Inflammatory macrophage (primary cell): ENCODE results near the gene USP6.
A peak's percentile ranks its signal among the peaks of the same experiment; 100 is the strongest.
"Not testable (repeated sequence)": the region's sequence is repeated elsewhere in the genome, so short reads cannot be mapped to it uniquely, and the experiment has no call there.

Experiments
- DNase-seq, 2 donors: peaks; one replicate each; pipeline ENCODE4 v3.0.0-alpha.2; 2020 to 2022
- total RNA-seq, 18 experiments: gene quantifications; one replicate each; lab custom pipeline; 2026; ENCODE audit warnings: mixed read lengths in 6 of 18, inconsistent platforms in 2 of 18; lab: John Stamatoyannopoulos, UW

USP6 gene
- 0 to 0.49 (median 0.21) reads per million in 18 experiments for total RNA-seq

DNA sequence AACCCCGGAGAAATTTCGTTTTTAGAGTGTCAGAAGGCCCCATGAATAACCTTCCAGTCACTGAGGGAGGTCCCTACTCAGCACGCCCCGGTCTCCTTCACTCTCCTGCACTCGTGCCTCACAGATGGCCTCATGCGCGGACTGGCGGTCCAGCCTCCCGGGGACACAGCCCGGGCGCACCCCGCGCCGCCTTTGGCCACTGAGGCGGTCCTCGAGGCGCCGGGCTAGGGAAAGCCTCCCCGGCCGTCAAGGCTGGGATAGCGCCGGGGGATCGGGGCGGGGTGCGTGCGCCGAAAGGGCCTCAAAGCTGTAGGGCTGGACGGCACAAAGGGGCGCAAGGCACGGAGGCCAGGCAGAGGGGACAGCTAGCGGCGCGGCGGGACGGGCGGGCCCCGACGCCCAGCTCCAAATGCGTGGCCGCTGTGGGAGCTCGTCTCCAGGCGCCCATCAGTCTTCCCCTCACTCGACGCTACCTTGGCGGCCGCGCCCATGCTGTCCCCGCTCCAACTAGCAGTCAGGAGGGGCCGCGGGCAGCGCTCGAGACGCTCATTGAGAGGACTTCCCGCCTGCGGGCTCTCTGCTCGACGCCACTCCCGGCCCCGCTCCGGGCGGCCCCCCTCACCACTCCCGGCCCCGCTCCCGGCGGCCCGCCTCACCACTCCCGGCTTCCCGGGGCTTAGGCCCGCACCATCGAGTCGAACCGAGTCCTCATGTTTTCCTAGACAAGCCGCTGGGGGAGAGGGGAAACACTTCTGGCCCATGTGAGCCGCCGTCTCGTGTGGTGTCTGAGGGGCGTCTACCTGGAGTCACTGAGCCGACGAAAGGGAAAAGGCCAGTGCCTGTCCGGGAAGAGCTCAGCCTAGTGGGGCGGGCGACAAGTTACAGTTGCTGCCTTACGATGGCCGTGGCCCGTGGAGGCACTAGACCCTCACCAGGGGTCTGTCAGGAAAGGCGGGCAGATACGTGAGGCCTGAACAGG lies at the start of gene USP6:
TSS of gene USP6 (plus strand) at position 360 of the 979 bp plus-strand sequence. CDS start 14,336 bp downstream, outside the sequence.
- DNase-seq: no peak

DNA sequence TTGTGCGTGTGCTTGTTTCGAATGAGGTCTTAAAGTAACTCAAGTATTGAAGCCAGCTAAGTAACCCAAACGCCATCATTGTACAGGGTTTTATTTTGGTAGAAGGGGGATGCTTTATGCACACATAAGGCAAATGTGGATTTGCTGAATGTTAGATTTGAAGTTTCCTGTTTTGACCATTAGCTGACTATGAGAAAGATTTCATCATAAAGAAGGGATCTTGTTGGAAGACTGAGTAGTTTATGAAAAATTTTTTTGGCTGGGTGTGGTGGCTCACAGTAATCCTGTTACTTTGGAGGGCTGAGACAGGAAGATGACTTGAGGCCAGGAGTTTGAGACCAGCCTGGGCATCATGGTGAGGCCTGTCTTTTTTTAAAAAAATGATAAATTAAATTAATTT lies 47.6 kb upstream of the USP6 start:
- DNase-seq: no peak

DNA sequence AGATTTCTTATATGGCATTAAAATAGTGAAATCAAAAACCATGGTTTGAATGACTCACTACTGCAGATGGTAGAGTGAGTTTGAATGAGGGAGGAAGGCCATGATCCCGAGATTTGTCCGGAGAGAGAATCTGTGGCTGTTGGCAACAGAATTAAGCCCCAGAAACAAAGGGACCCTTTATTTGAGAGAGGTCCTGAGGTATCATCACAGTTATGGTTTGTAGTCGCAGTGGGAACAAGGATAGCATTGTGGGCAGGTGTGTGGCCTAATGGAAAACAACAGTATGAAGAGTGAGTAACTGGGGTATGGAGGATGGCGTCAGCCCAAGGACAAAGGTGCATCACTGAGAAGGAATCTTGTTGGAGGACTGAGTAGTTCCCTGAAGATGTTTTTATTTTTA lies 46.1 kb upstream of the USP6 start:
- DNase-seq: no peak

DNA sequence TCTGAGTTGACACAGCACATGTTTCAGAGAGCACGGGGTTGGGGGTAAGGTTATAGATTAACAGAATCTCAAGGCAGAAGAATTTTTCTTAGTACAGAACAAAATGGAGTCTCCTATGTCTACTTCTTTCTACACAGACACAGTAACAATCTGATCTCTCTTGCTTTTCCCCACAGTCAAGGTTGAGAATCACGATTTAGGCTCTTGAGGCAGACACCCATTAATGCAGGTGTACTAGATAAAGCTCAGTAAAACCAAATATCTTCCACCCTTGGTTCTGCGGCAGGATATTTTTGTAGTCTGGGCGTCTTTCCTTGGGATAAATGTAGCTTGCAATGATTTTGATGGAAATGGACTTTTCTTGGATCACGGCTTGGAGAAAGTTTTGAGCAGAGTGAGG lies 40.4 kb upstream of the USP6 start:
- not testable (repeated sequence) for DNase-seq

DNA sequence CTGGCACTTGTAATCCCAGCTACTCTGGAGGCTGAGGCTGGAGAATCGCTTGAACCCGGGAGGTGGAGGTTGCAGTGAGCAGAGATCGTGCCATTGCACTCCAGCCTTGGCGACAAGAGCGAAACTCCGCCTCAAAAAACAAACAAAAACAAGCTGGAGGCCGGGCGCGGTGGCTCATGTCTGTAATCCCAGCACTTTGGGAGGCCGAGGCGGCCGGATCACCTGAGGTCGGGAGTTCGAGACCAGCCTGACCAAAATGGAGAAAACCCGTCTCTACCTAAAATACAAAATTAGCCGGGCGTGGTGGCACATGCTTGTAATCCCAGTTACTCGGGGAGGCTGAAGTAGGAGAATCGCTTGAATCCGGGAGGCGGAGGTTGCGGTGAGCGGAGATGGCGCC lies 38.6 kb upstream of the USP6 start:
- DNase-seq: not testable (repeated sequence)

DNA sequence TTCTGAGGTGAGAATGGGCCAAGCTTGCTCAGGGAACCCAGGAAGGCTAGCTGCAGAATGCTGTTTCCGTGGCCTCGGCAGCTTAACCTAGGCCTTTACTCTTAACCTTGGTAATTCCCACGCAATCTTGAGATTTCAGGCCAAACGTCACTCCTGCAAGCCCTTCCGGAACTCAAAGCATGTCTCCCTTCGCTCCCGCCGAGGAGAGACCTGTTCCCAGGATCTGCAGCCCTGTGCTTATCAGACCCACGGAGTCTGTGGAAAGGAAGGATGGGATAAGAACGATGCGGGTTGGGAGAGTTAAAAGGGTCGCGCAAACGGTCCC lies 38.1 kb upstream of the USP6 start:
- DNase-seq: no peak

DNA sequence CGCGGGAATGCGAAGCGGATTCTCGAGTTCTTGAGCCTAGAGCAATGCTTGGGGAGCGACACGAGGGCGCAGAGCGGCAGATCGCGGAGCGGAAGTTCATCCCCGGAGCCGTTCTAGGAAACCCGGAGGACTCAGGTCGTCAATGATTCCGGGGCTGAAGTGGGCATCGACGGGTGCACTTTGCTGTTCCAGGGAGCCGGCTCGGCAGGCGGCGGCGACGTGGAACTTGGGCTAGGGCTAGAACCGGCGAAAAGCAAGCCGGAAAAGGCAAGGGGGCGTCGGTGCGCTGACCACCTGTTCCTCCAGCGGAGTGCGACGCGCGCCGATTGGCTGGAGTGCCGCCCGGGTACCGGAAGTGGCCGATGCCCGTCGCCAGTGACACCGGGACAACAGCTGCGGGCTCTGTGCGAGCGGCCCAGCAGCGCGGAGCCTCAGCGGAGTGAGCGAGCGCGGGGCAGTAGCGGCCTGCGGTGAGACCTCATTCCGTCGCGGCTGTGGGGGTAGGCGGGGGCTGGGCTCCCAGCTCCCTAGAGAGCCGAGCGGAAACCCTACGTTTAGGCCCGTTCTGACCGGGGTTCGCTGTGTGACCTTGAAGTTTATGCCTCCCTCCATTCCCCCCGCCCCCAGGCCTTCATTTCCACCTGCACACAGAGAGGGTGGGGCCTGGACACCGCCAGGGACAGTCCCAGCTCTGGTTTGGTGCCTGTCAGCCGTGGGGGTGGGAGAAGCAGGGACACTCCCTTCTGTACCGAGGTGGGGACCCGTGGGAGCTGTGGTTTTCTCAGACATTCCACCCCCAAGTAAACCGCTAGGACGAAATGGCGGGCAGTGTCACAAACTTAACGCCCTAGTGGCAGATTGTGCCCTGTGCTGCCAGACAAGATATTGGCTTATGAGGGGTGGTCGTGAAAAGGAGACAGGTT lies 37.5 kb upstream of the USP6 start, which contains the start of gene ZFP3:
TSS of gene ZFP3 (plus strand) at position 362 of the 923 bp plus-strand sequence. CDS start 13,038 bp downstream, outside the sequence.
- DNase-seq: peak; percentile 80 to 88

DNA sequence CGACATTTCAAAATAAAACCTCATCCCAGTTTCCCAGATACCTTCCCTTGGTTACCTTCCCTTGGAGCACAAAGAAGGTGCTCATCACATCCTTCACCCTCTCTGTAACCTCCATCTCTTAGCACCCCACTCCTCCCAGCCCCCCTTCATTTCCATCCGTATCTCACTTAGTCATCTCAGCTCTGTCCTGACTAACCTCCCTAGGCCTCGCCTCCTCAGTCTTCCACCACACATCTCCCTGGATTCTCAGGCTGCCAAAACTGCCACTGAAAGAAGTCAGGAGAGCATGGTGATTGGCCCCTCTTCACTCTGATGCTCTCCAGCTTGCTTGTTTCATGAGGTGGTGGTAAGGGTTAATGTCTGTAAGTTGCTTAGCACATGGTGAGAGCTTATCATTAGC lies 35.2 kb upstream of the USP6 start:
- DNase-seq: no peak

DNA sequence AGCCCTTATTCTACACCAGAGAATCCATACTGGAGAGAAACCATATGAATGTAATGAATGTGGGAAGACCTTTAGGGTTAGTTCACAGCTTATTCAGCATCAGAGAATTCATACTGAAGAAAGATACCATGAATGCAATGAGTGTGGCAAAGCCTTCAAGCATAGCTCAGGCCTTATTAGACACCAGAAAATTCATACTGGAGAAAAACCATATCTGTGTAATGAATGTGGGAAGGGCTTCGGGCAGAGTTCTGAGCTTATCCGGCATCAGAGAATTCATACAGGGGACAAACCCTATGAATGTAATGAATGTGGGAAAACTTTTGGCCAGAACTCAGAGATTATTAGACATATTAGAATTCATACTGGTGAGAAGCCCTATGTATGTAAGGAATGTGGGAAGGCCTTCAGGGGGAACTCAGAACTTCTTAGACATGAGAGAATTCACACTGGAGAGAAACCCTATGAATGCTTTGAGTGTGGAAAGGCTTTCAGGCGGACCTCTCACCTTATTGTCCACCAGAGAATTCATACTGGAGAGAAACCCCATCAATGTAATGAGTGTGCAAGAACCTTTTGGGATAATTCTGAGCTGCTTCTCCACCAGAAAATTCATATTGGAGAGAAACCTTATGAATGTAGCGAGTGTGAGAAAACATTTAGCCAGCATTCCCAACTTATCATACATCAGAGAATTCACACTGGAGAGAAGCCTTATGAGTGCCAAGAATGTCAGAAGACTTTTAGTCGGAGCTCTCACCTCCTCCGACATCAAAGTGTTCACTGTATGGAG lies 23.4 kb upstream of the USP6 start:
- no peak for DNase-seq

DNA sequence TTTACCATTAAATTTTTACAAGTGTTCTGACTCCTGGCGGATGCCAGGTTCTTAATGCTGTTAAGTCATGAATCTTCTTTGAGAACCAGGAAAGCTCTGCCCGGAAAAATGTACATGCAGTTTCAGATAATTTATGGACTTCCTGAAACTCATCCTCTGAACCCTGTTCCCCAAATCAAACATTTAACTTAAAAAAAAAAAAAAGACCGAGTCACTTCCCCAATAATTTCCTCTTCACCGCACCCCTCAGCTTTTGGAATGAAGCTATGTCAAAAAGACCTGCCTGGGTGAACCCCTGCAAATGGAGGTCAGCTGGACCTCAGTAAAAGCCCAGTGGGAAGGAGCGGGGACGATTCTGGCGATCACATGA lies 19.1 kb upstream of the USP6 start:
- peak in 1 of 2 donors; percentile 46 for DNase-seq

DNA sequence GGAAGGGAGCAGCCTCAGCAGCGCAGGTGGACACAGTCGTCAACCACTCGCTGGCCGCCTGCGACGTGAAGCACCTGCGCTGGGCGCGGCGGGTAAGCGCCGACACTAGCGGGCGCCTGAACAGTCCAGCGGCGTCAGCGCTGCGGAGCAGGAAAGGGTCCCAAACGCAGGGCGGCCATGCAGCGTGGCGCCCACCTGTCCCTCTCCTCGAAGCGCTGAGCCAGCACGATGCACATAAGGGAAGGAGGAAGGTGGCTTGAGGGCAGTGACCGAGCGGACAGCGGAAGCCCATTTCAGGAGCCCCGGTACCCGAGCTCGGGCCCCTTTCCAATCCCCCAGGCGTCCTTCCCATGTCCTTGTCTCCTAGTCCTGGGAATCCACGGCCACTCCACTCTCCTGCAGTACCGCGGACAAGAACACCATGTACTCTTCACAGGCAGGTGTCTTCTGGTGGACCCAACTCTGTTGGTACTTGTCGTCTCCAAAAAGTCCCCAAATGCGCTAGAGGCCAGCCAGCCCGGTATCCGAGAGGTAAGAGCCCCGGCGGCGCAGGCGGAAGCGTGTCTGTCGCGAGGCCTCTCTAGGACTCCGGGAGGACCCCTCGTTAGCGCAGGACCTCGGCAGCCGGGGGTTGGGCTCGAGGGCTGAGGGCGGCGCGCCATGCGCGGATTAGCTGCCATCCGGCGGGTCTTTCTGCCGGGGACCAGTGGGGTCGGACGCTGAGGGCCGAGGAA lies 18.6 kb upstream of the USP6 start:
- no peak for DNase-seq

DNA sequence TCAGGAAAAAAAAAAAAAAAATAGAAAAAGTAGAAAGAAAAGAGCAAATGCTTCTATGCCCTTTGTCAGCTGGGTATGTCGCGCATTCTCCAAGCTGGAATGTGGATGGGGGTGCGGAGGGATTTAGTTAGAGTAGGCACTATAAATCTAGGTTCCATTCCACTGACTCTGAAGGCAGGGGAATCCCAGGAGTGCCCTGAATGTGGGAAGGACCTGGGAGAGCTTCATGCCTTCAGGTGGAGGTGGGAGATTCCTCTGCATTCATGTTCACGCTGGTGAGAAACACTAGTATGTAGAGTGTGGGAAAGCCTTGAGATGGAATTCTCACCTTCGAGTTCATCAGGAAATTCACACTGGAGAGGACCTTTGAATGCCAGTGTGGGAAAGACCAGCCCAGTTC lies 16.6 kb upstream of the USP6 start:
- DNase-seq: no peak

DNA sequence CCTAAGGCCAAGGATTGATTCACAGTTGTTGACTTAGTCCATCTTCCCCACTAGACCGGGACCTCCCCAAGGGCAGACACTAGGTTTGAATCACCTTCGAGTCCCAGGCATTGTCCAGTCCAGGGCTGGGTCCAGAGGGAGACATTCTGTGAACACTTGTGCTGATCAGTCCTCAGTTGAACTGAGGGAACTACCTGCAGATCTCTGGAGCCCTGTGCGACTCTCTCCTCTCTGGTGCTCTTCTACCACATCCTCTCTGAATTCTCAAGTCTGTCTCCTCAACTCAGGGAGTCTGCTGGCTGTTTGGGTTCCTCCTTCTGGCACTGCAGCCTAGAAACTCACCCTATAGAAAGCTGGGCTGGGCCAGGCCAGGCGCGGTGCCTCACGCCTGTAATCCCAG lies 15.0 kb upstream of the USP6 start:
- DNase-seq: no peak

DNA sequence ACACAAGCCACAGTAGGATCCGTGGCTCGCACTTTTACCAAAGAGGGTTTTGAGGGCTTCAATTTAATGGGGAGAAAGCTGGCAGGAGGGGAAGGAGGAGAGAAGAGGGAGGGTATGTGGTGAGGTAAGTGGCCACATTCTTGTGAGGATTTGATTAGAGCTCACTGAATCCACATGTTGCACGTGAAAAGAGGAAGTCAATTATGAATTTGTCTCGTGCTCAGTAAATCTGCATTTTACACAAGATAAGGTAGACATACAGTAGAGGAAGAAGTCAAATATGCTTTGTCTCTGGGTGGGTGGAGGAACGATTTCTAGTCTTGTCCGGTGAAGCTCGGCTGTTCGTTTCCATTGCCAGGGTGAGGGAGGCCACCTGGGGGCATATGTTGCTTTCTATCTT lies 5.0 kb upstream of the USP6 start:
- DNase-seq: peak; percentile 18 to 47

DNA sequence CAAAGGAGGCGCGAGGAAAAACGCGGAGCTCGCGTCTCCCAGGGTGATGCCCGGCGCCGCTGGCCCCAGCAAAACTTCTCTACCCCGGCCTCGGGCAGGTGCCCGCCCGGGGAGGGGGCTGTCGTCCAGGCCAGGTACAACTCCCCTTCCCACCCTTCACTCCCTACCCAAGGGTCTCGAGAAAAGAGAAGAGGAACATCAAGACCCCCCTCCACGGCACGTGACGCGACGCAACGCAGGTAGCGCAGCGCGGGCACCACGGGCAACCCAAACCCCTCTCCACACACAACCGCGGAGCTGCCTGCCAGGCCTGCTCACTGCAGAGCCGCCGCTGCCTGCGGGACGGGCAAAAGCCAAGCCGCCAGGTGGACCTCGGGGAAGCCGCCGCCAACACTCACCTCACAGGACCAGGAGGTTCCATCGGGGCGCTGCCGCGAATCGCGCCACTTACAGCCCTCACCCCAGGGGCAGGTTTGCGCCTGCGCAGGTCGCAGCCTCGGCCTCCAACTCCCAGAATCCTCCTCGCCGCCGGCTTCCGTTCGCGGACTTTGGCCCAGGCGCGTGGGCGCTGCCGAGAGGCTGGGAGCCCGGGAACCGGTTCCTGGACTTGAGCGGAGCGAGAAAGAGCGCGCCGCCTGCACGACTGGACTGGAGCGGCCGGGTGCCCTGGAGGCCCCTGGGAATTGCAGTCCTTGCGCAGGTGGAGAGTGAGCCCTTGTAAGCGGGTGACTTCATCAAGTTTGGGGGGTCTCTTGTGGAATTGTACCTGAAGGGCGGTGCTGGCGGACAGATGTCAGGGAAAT lies 4.2 kb upstream of the USP6 start, which contains the start of gene ZNF232:
TSS of gene ZNF232 (minus strand) at position 477 of the 803 bp plus-strand sequence. CDS start at position 421, 56 bp downstream.
- DNase-seq: peak; percentile 97

DNA sequence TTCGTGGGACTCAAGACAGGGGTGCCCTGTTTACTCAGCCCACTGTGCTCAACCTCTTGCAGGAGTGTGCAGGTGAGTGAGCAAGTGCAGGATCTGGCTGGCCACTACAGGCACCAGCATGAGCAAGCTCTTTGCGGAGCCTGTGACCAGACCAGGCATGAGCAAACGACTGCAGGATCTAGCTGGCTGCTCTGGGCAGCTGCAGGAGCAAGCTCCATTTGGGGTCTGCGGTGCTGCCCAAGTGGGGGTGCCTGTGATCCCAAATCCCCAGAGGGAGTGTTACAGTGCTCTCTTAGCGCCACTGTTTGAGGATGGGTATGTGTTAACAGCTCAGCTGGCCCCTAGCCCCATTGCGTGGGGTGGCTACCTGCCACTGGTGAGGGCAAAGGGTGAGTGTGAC lies 2.4 kb downstream of the USP6 start:
- no peak for DNase-seq

DNA sequence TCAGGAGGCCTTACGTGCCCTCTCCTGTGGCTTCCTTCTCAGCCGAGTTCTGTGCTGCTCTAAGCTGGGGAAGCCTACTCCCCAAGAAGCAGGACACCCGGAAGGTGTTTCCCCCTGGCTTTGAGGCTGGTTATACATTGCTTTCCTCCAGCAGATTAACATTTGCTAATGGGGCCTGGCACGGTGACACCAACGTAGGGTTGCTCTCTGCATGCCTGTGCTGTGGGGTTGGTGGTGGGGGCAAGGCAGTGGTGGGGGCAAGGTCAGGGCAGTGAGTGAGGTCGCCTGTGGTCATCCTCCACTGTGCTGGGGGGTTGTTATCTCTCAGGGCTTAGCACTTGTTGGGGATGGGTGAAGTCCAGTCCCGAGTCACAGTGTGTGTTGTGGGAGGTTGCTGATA lies 4.2 kb downstream of the USP6 start:
- DNase-seq: no peak

DNA sequence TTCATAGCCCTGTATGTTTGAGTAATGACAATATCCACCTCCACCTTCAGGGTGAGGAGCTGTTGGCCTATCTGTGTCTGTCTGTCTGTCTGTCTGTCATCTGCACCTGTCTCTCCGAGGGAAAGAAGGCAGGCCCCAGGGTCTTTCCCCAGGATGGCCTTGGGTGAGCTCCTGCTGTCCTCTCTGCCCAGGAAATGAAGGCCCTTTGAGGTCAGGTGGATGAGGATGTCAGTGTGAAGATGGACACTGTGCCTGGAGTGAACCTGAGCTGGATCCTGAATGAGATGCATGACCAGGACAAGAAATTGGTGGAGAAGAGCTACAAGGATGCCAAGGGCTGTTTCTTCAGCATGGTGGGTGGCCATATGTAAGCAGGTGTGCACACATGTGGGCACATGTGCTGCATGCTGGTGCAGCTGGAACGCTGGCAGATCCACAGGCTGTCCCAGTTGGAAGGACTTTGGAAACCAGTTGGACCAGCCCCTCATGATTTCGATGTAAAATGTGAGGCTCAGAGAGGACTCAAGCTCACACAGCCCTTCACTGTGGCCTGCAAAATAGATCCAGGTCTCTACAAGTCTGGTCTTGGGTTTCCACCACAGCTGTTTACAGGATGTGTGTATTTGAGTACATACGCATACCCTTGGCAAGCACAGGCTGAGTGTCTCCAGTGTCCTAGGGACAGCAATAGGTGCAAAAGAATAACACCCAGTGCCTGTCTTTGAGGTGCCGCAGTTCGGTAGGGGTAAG lies 4.8 kb downstream of the USP6 start:
- not testable (repeated sequence) for DNase-seq

DNA sequence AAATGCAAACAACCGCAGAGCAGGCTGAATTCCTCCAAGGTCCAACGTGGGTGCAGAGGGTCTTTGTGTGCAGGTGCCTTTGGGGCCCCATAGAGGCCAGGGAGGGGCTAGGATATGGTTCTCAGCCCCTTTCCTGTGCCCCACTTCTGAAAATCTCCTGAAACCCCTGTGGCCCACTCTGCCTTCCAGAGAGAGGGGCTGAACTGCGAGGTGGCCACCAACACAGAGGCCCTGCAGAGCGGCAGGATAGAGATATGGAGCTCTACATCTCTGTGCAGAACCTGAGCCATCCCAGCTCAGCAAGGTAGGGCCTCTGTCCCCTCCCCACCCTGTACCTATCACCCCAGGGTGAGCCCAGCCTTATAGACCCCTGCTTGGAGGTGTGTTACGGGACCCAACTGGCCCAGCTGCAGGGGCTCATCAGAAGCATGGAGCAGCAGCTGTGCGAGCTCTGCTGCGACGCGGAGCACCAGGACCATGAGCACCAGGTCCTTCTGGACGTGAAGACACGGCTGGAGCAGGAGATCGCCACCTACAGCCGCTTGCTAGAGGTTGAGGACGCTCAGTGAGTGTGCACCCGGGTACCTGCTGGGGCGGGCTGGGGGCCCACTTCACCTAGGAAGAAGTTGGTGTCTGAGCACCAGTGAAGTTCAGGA lies 5.5 kb downstream of the USP6 start:
- DNase-seq: no peak
